Measurements from ENCODE around the gene ST3GAL3.

- TF ChIP-seq EZH2 (IDR thresholded peaks at IDR 0.05; ENCODE audit: insufficient read depth, low read length), result no peak
- TF ChIP-seq, protein P1, sequence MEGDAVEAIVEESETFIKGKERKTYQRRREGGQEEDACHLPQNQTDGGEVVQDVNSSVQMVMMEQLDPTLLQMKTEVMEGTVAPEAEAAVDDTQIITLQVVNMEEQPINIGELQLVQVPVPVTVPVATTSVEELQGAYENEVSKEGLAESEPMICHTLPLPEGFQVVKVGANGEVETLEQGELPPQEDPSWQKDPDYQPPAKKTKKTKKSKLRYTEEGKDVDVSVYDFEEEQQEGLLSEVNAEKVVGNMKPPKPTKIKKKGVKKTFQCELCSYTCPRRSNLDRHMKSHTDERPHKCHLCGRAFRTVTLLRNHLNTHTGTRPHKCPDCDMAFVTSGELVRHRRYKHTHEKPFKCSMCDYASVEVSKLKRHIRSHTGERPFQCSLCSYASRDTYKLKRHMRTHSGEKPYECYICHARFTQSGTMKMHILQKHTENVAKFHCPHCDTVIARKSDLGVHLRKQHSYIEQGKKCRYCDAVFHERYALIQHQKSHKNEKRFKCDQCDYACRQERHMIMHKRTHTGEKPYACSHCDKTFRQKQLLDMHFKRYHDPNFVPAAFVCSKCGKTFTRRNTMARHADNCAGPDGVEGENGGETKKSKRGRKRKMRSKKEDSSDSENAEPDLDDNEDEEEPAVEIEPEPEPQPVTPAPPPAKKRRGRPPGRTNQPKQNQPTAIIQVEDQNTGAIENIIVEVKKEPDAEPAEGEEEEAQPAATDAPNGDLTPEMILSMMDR (IDR thresholded peaks at IDR 0.05; ENCODE audit: insufficient read depth, low read depth, low read length), result no peak
Observed at GRCh38 chr1:43870306-43870705, 163.0 kb downstream of the ST3GAL3 start.

All from astrocyte (in vitro differentiated cells and primary cell).